Stimulated activated CD4-positive, alpha-beta T cell treated with anti-CD3 and anti-CD28 coated beads, Interleukin-4, amount 100 ng/mL, for 4 hours (primary cell): Measurements from ENCODE around the gene HASPIN.

ENCODE experiments used
- DNase-seq, 2 experiments: peaks; one replicate each; pipeline ENCODE4 v3.0.0-alpha.2; 2020

The HASPIN gene

GRCh38 chr17:3739422-3740124 is 15.9 kb downstream of the HASPIN start:
- no peak for DNase-seq

GRCh38 chr17:3740611-3741073 is 16.9 kb downstream of the HASPIN start:
- no peak for DNase-seq

GRCh38 chr17:3744014-3744413 is 20.3 kb downstream of the HASPIN start:
- DNase-seq: no peak

- no peak for DNase-seq
Measured at GRCh38 chr17:3745071-3745470, 21.4 kb downstream of the HASPIN start.

- DNase-seq: no peak
Measured at GRCh38 chr17:3747805-3748204, 24.1 kb downstream of the HASPIN start.

- DNase-seq: no peak
Measured at GRCh38 chr17:3748576-3748975, 24.9 kb downstream of the HASPIN start.

- DNase-seq: no peak
Measured at GRCh38 chr17:3750296-3750695, 26.6 kb downstream of the HASPIN start.

- DNase-seq: peak in 1 of 2 experiments; percentile 26
Measured at GRCh38 chr17:3750926-3751325, 27.2 kb downstream of the HASPIN start.

- DNase-seq: no peak
Measured at GRCh38 chr17:3751836-3752235, 28.1 kb downstream of the HASPIN start.

GRCh38 chr17:3753624-3754023 is 29.9 kb downstream of the HASPIN start:
- no peak for DNase-seq

- no peak for DNase-seq
Measured at GRCh38 chr17:3754066-3754457, 30.4 kb downstream of the HASPIN start.

GRCh38 chr17:3754458-3755334 is 31.0 kb downstream of the HASPIN start:
- peak; percentile 63 to 66 for DNase-seq

GRCh38 chr17:3755335-3756030 is 31.8 kb downstream of the HASPIN start:
- no peak for DNase-seq

- no peak for DNase-seq
Measured at GRCh38 chr17:3759597-3760216, 36.0 kb downstream of the HASPIN start.

GRCh38 chr17:3761036-3761917 is 37.6 kb downstream of the HASPIN start:
- no peak for DNase-seq

- no peak for DNase-seq
Measured at GRCh38 chr17:3761918-3762380, 38.2 kb downstream of the HASPIN start.

- no peak for DNase-seq
Measured at GRCh38 chr17:3762922-3763776, 39.4 kb downstream of the HASPIN start.

- DNase-seq: no peak
Measured at GRCh38 chr17:3763777-3764170, 40.1 kb downstream of the HASPIN start.

- DNase-seq: no peak
Measured at GRCh38 chr17:3765981-3766380, 42.3 kb downstream of the HASPIN start.

GRCh38 chr17:3766779-3767178 is 43.1 kb downstream of the HASPIN start:
- DNase-seq: no peak

GRCh38 chr17:3768341-3768740 is 44.6 kb downstream of the HASPIN start:
- DNase-seq: no peak
